Measurements from ENCODE around the gene IFT22.
"Not testable (repeated sequence)": the region's sequence is repeated elsewhere in the genome, so short reads cannot be mapped to it uniquely, and the experiment has no call there.

Gene IFT22

GRCh38 chr7:101349300-101349699 lies 27.7 kb upstream of the IFT22 start:
- H3K4me3 ChIP-seq (ENCODE audit: low read depth in 1 of 2, low read length in 2 of 2); H3K4me1 ChIP-seq (ENCODE audit: control insufficient read depth in 1 of 2, insufficient read depth in 2 of 2, low read length in 2 of 2); H3K27me3 ChIP-seq (ENCODE audit: low read depth, low read length); H3K36me3 ChIP-seq (ENCODE audit: control insufficient read depth in 1 of 2, insufficient read depth in 2 of 2, low read length in 2 of 2); H3K9me3 ChIP-seq (ENCODE audit: control insufficient read depth in 1 of 2, low read length in 2 of 2); H3K27ac ChIP-seq (ENCODE audit: low read length): not testable (repeated sequence)

GRCh38 chr7:101348456-101349067 lies 26.9 kb upstream of the IFT22 start:
- not testable (repeated sequence) for H3K9me3 ChIP-seq (ENCODE audit: control insufficient read depth in 1 of 2, low read length in 2 of 2); H3K4me3 ChIP-seq (ENCODE audit: low read depth in 1 of 2, low read length in 2 of 2); H3K27ac ChIP-seq (ENCODE audit: low read length); H3K27me3 ChIP-seq (ENCODE audit: low read depth, low read length); H3K4me1 ChIP-seq (ENCODE audit: control insufficient read depth in 1 of 2, insufficient read depth in 2 of 2, low read length in 2 of 2); H3K36me3 ChIP-seq (ENCODE audit: control insufficient read depth in 1 of 2, insufficient read depth in 2 of 2, low read length in 2 of 2)

- H3K9me3 ChIP-seq (ENCODE audit: control insufficient read depth in 1 of 2, low read length in 2 of 2) = no peaks in the 10 kb centered on the region
- H3K36me3 ChIP-seq (ENCODE audit: control insufficient read depth in 1 of 2, insufficient read depth in 2 of 2, low read length in 2 of 2) = no peaks in the 10 kb centered on the region
- H3K4me3 ChIP-seq (ENCODE audit: low read depth in 1 of 2, low read length in 2 of 2) = no peak overlapping the region
- no peak overlapping the region for H3K27ac ChIP-seq (ENCODE audit: low read length)
- H3K4me1 ChIP-seq (ENCODE audit: control insufficient read depth in 1 of 2, insufficient read depth in 2 of 2, low read length in 2 of 2) = no peaks in the 10 kb centered on the region
- no peaks in the 10 kb centered on the region for H3K27me3 ChIP-seq (ENCODE audit: low read depth, low read length)
These were observed 25.9 kb upstream of the IFT22 start for GRCh38 chr7:101347477-101347876.

GRCh38 chr7:101342892-101343291 lies 21.3 kb upstream of the IFT22 start:
- Histone ChIP-seq H3K4me1 (ENCODE audit: control insufficient read depth in 1 of 2, insufficient read depth in 2 of 2, low read length in 2 of 2) (no peaks in the 10 kb centered on the region), H3K36me3 (ENCODE audit: control insufficient read depth in 1 of 2, insufficient read depth in 2 of 2, low read length in 2 of 2) (no peaks in the 10 kb centered on the region), H3K4me3 (ENCODE audit: low read depth in 1 of 2, low read length in 2 of 2) (no peak overlapping the region), H3K27ac (ENCODE audit: low read length) (no peak overlapping the region), H3K9me3 (ENCODE audit: control insufficient read depth in 1 of 2, low read length in 2 of 2) (no peaks in the 10 kb centered on the region), H3K27me3 (ENCODE audit: low read depth, low read length) (no peaks in the 10 kb centered on the region)

- no peak overlapping the region for H3K4me3 ChIP-seq (ENCODE audit: low read depth in 1 of 2, low read length in 2 of 2)
- no peaks in the 10 kb centered on the region for H3K36me3 ChIP-seq (ENCODE audit: control insufficient read depth in 1 of 2, insufficient read depth in 2 of 2, low read length in 2 of 2)
- no peaks in the 10 kb centered on the region for H3K9me3 ChIP-seq (ENCODE audit: control insufficient read depth in 1 of 2, low read length in 2 of 2)
- H3K4me1 ChIP-seq (ENCODE audit: control insufficient read depth in 1 of 2, insufficient read depth in 2 of 2, low read length in 2 of 2) = no peaks in the 10 kb centered on the region
- no peaks in the 10 kb centered on the region for H3K27me3 ChIP-seq (ENCODE audit: low read depth, low read length)
- no peak overlapping the region for H3K27ac ChIP-seq (ENCODE audit: low read length)
These were observed 18.8 kb upstream of the IFT22 start for GRCh38 chr7:101340379-101340778.

- H3K27ac ChIP-seq (ENCODE audit: low read length) = no peak overlapping the region
- H3K9me3 ChIP-seq (ENCODE audit: control insufficient read depth in 1 of 2, low read length in 2 of 2) = no peaks in the 10 kb centered on the region
- H3K4me3 ChIP-seq (ENCODE audit: low read depth in 1 of 2, low read length in 2 of 2) = no peak overlapping the region
- H3K36me3 ChIP-seq (ENCODE audit: control insufficient read depth in 1 of 2, insufficient read depth in 2 of 2, low read length in 2 of 2) = no peaks in the 10 kb centered on the region
- H3K27me3 ChIP-seq (ENCODE audit: low read depth, low read length) = no peaks in the 10 kb centered on the region
- no peaks in the 10 kb centered on the region for H3K4me1 ChIP-seq (ENCODE audit: control insufficient read depth in 1 of 2, insufficient read depth in 2 of 2, low read length in 2 of 2)
These were observed 12.3 kb upstream of the IFT22 start for GRCh38 chr7:101333912-101334311.

GRCh38 chr7:101332026-101332425 lies 10.4 kb upstream of the IFT22 start:
- no peaks in the 10 kb centered on the region for H3K4me1 ChIP-seq (ENCODE audit: control insufficient read depth in 1 of 2, insufficient read depth in 2 of 2, low read length in 2 of 2)
- no peaks in the 10 kb centered on the region for H3K27me3 ChIP-seq (ENCODE audit: low read depth, low read length)
- H3K36me3 ChIP-seq (ENCODE audit: control insufficient read depth in 1 of 2, insufficient read depth in 2 of 2, low read length in 2 of 2) = no peaks in the 10 kb centered on the region
- no peak overlapping the region for H3K4me3 ChIP-seq (ENCODE audit: low read depth in 1 of 2, low read length in 2 of 2)
- H3K27ac ChIP-seq (ENCODE audit: low read length) = no peak overlapping the region
- no peaks in the 10 kb centered on the region for H3K9me3 ChIP-seq (ENCODE audit: control insufficient read depth in 1 of 2, low read length in 2 of 2)

- H3K4me1 ChIP-seq (ENCODE audit: control insufficient read depth in 1 of 2, insufficient read depth in 2 of 2, low read length in 2 of 2) = no peaks in the 10 kb centered on the region
- no peak overlapping the region for H3K27ac ChIP-seq (ENCODE audit: low read length)
- no peaks in the 10 kb centered on the region for H3K9me3 ChIP-seq (ENCODE audit: control insufficient read depth in 1 of 2, low read length in 2 of 2)
- no peaks in the 10 kb centered on the region for H3K27me3 ChIP-seq (ENCODE audit: low read depth, low read length)
- no peaks in the 10 kb centered on the region for H3K36me3 ChIP-seq (ENCODE audit: control insufficient read depth in 1 of 2, insufficient read depth in 2 of 2, low read length in 2 of 2)
- no peak overlapping the region for H3K4me3 ChIP-seq (ENCODE audit: low read depth in 1 of 2, low read length in 2 of 2)
These were observed 8.4 kb upstream of the IFT22 start for GRCh38 chr7:101330011-101330484.

- Histone ChIP-seq H3K27ac (ENCODE audit: low read length) (no peak overlapping the region), H3K4me3 (ENCODE audit: low read depth in 1 of 2, low read length in 2 of 2) (no peak overlapping the region), H3K9me3 (ENCODE audit: control insufficient read depth in 1 of 2, low read length in 2 of 2) (no peaks in the 10 kb centered on the region), H3K36me3 (ENCODE audit: control insufficient read depth in 1 of 2, insufficient read depth in 2 of 2, low read length in 2 of 2) (no peaks in the 10 kb centered on the region), H3K4me1 (ENCODE audit: control insufficient read depth in 1 of 2, insufficient read depth in 2 of 2, low read length in 2 of 2) (no peaks in the 10 kb centered on the region), H3K27me3 (ENCODE audit: low read depth, low read length) (no peaks in the 10 kb centered on the region)
These were observed 6.5 kb upstream of the IFT22 start for GRCh38 chr7:101328159-101328558.

- H3K27me3 ChIP-seq (ENCODE audit: low read depth, low read length) = no peaks in the 10 kb centered on the region
- H3K36me3 ChIP-seq (ENCODE audit: control insufficient read depth in 1 of 2, insufficient read depth in 2 of 2, low read length in 2 of 2) = peaks cover 6 to 26% of the 10 kb centered on the region in 2 donors
- H3K4me1 ChIP-seq (ENCODE audit: control insufficient read depth in 1 of 2, insufficient read depth in 2 of 2, low read length in 2 of 2) = peaks cover 0 to 12% of the 10 kb centered on the region in 2 donors
- no peak overlapping the region for H3K27ac ChIP-seq (ENCODE audit: low read length)
- H3K4me3 ChIP-seq (ENCODE audit: low read depth in 1 of 2, low read length in 2 of 2) = no peak overlapping the region
- no peaks in the 10 kb centered on the region for H3K9me3 ChIP-seq (ENCODE audit: control insufficient read depth in 1 of 2, low read length in 2 of 2)
These were observed 2.2 kb downstream of the IFT22 start for GRCh38 chr7:101319401-101319800.

- no peaks in the 10 kb centered on the region for H3K9me3 ChIP-seq (ENCODE audit: control insufficient read depth in 1 of 2, low read length in 2 of 2)
- H3K27me3 ChIP-seq (ENCODE audit: low read depth, low read length) = no peaks in the 10 kb centered on the region
- no peaks in the 10 kb centered on the region for H3K4me1 ChIP-seq (ENCODE audit: control insufficient read depth in 1 of 2, insufficient read depth in 2 of 2, low read length in 2 of 2)
- H3K36me3 ChIP-seq (ENCODE audit: control insufficient read depth in 1 of 2, insufficient read depth in 2 of 2, low read length in 2 of 2) = peaks cover 6 to 27% of the 10 kb centered on the region in 2 donors
- no peak overlapping the region for H3K4me3 ChIP-seq (ENCODE audit: low read depth in 1 of 2, low read length in 2 of 2)
- H3K27ac ChIP-seq (ENCODE audit: low read length) = no peak overlapping the region
These were observed 6.3 kb downstream of the IFT22 start for GRCh38 chr7:101315336-101315735.

Measured in muscle layer of duodenum (tissue), 2 donors.